Measurements from ENCODE around the gene RYR2.

GRCh38 chr1:237754627-237755026 lies 712.6 kb downstream of the RYR2 start:
- TF ChIP-seq CTCF (conservative IDR thresholded peaks at IDR 0.05; ENCODE audit: low read depth, low read length) (no peak), EZH2 (IDR thresholded peaks at IDR 0.05; ENCODE audit: borderline replicate concordance, low read depth, low read length, poor library complexity, severe bottlenecking) (no peak)

Measured in A673 (cell line).